GM20431 (cell line): ENCODE results near the gene SLC18A2.

ENCODE experiments used
- in situ Hi-C: fragments of 300-500 bp; cut with MseI, MboI; formaldehyde crosslinking; loops from one replicate; pipeline ENCODE4 v1.15.0; 2020; ENCODE audit warnings: low sequenced_read_pairs; ENCODE audit not compliant: unreplicated experiment

Gene SLC18A2

GRCh38 chr10:117240621-117241529, at the start of gene SLC18A2:
Gene SLC18A2 (plus strand): TSS chr10:117241114. CDS start chr10:117241694, 580 bp downstream.
- in situ Hi-C loops: no loop called here

- in situ Hi-C loops: no loop called here
These were observed 43.7 kb upstream of the SLC18A2 start, which contains the start of gene KCNK18 for GRCh38 chr10:117197189-117197588. Gene KCNK18 (plus strand): TSS chr10:117197489. CDS start chr10:117197489, 0 bp downstream.

- in situ Hi-C loops: no loop called here
These were observed 42.8 kb upstream of the SLC18A2 start for GRCh38 chr10:117198088-117198487.

GRCh38 chr10:117201826-117202225, 39.1 kb upstream of the SLC18A2 start:
- in situ Hi-C loops: loop anchor here (25.0 kb wide), 2 partner anchors 260 to 1035 kb away; no protein-coding TSS in a partner anchor

GRCh38 chr10:117204316-117204715, 36.6 kb upstream of the SLC18A2 start:
- in situ Hi-C loops: loop anchor here (25.0 kb wide), 2 partner anchors 258 to 1033 kb away; no protein-coding TSS in a partner anchor

GRCh38 chr10:117212176-117212575, 28.7 kb upstream of the SLC18A2 start:
- in situ Hi-C loops: loop anchor here (25.0 kb wide), 2 partner anchors 250 to 1025 kb away; no protein-coding TSS in a partner anchor

- in situ Hi-C loops: loop anchor here (25.0 kb wide), 2 partner anchors 248 to 1023 kb away; no protein-coding TSS in a partner anchor
These were observed 26.5 kb upstream of the SLC18A2 start for GRCh38 chr10:117214401-117214800.

- in situ Hi-C loops: loop anchor here (25.0 kb wide), 2 partner anchors 247 to 1022 kb away; no protein-coding TSS in a partner anchor
These were observed 25.8 kb upstream of the SLC18A2 start for GRCh38 chr10:117215079-117215478.

- in situ Hi-C loops: loop anchor here (25.0 kb wide), 2 partner anchors 246 to 1021 kb away; no protein-coding TSS in a partner anchor
These were observed 24.9 kb upstream of the SLC18A2 start for GRCh38 chr10:117216028-117216427.

GRCh38 chr10:117216611-117217195, 24.2 kb upstream of the SLC18A2 start:
- in situ Hi-C loops: loop anchor here (25.0 kb wide), 2 partner anchors 246 to 1021 kb away; no protein-coding TSS in a partner anchor

- in situ Hi-C loops: loop anchor here (25.0 kb wide), 2 partner anchors 245 to 1020 kb away; no protein-coding TSS in a partner anchor
These were observed 23.6 kb upstream of the SLC18A2 start for GRCh38 chr10:117217196-117217761.

- in situ Hi-C loops: loop anchor here (25.0 kb wide), 2 partner anchors 244 to 1019 kb away; no protein-coding TSS in a partner anchor
These were observed 22.3 kb upstream of the SLC18A2 start for GRCh38 chr10:117218654-117219053.

- in situ Hi-C loops: loop anchor here (10.0 to 25.0 kb wide), 3 partner anchors 94 to 1016 kb away; no protein-coding TSS in a partner anchor
These were observed 19.7 kb upstream of the SLC18A2 start for GRCh38 chr10:117221156-117221711.

GRCh38 chr10:117222552-117222951, 18.4 kb upstream of the SLC18A2 start:
- in situ Hi-C loops: loop anchor here (10.0 to 25.0 kb wide), 3 partner anchors 92 to 1015 kb away; no protein-coding TSS in a partner anchor

GRCh38 chr10:117222976-117223692, 17.8 kb upstream of the SLC18A2 start:
- in situ Hi-C loops: loop anchor here (10.0 to 25.0 kb wide), 3 partner anchors 92 to 1014 kb away; no protein-coding TSS in a partner anchor

- in situ Hi-C loops: loop anchor here (10.0 to 25.0 kb wide), 3 partner anchors 91 to 1013 kb away; no protein-coding TSS in a partner anchor
These were observed 17.1 kb upstream of the SLC18A2 start for GRCh38 chr10:117223693-117224430.

- in situ Hi-C loops: loop anchor here (10.0 to 25.0 kb wide), 3 partner anchors 90 to 1012 kb away; no protein-coding TSS in a partner anchor
These were observed 16.0 kb upstream of the SLC18A2 start for GRCh38 chr10:117224881-117225280.
